NCI-H1436 treated with DMSO at 0.1 percent for 48 hours (cell line): ENCODE measurements around the gene NPTX1.

ENCODE experiments used
- DNase-seq: peaks from one replicate; lab custom pipeline; 2025; lab: John Stamatoyannopoulos, UW

The NPTX1 gene

DNA sequence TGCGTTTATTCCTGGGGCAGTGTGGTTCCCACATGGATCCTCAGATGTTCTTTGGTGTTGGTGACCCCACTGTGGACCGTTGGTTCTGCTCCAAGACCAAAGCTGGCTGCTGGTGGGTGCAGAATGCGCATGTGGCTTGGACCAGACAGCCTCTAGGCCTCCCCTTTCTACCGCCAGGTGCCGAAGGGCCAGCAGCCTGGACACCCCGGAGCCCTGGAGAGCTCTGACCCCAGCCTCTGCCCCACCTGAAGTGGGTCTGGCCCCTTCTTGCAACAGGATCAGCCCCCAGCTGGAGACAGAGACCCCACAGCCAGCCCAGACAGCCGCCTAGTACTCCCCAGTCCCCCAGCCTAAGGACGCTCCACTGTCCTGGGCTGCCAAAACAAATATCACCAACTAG is 18.4 kb downstream of the NPTX1 start:
- DNase-seq = no peak

- no peak for DNase-seq
Observed at GRCh38 chr17:80457236-80457856, 19.1 kb downstream of the NPTX1 start.

- DNase-seq = no peak
Observed at GRCh38 chr17:80456465-80457235, 19.8 kb downstream of the NPTX1 start.

- no peak for DNase-seq
Observed at GRCh38 chr17:80455784-80456183, 20.6 kb downstream of the NPTX1 start.

DNA sequence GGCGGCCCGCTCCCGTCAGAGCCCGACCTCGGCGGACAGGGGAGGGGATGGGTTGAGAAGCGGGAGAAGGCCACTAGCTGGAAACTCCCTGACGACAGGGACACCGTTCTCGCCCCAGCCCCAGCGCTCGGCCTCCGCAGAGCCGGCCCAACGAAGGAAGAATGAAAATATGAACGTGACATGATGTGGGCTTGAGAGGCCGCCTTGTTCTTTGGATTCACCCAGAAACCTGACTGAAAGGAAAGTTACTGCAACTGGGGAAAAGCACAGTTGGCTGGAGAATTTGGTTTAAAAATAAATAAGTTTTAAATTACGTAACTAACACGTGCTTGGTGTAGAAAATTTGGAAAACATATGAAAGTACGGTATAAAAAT is 21.1 kb downstream of the NPTX1 start:
- no peak for DNase-seq

DNA sequence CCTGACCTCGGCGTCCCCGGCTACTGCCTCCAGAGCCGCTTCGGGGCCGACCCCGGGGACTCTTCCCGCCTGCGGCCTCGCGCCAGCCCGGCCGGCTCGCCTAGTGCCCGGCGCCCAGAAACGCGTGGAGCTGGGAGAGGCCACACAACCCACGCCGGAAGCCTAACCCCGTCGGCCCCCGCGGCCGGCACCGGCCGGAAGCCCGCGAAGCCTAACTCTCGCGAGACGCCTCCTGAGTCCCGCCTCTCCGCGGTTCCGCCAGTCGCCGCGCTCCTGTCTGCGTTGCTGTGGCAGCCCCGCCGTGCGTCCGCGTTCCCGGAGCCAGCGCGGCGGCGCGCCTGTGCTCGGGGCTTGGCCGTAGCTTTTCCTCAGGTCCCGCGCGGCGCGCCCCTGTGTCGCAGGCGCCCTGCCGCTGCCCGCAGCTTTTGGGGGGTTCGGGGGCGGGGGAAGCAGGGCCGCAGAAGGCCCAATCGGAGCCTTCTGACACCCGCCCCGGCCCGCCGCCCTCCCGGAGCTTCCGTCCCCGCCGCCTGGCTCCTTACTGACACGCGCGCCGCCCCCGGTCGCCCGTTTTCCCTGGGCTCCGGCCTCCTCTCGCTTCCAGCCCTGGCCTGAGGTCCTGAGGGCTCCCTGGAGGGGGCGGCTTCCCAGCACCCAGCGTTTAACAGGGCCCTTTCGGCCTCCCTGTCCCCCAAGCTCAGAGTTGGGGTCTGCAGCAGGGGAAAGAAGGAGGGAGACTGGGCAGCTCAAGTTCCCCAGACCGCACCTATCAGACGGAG is 21.7 kb downstream of the NPTX1 start:
- DNase-seq = peak; percentile 88

GRCh38 chr17:80453998-80454556 is 22.3 kb downstream of the NPTX1 start:
- no peak for DNase-seq

- DNase-seq = no peak
Observed at GRCh38 chr17:80453126-80453997, 23.0 kb downstream of the NPTX1 start.

DNA sequence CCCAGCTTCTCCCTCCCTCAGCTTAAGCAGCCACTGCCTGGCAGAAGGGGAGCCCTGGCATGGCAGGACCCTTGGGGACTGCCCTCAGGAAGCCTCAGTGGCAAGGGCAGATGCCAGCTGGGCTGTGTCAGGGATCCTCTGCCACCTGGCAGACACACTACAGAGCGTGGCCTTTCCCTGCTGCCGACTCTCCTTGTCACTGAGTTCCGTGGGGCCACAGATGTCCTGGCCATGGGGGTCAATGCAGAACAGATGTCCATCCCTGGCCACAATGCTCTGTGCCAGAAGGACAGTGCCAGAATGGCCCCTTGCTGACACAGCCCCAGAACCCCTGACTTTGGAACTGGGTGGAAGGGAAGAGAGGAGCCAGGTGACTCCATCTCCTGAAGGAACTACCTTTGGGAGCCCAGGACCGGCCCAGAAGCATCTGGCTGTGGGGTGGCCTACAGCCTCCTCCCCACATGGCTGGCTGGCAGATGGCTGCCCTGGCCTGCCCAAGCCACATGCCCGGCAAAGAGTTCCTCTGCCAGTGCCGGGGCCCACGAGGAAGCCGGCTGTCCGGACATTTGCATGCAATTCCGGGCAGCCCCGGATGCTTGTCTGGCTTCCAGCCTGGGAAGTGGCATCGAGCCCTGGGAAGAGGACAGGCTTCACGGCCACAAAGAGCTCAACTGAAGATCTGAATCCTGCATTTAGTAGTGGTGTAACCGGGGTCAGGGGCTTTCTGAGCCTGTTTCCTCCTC is 24.1 kb downstream of the NPTX1 start:
- DNase-seq = no peak

GRCh38 chr17:80451104-80451775 is 25.2 kb downstream of the NPTX1 start:
- no peak for DNase-seq

GRCh38 chr17:80449930-80450576 is 26.4 kb downstream of the NPTX1 start:
- DNase-seq = no peak

DNA sequence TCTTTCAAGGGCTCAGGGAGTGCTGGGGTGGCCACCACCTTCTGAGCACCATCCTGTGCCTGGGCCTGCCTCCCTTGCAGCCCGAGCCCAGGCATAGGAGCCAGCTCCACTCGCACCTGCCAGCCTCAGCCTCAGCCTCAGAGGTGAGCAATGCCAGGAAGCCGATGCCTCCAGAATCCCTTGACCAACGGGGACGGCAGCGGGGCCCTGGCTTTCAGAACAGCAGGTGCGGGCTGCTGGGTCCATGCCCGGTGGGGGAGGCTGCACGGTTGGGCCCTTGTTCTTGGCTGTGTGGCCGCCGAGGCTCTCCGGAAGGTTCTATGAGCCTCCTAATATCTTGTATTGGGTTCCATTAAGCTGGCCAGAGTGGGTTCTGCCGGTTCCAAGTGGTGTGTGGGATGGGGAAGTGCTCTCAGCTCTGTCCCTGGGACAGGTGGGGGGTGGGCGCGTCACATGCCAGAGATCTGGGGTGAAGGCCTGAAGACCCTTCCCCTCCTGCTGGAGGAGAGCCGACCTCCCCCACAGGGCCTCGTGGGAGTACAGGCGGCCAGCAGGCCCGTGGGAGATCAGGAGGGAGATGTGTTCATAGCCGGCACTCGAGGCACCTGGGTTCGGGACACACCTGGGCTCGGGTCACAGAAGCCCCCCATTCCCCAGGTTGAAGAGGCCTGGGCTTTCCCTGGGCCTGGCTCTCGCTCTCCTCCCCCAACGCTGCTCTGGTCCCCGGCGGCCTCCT is 27.0 kb downstream of the NPTX1 start:
- DNase-seq = no peak

GRCh38 chr17:80447790-80448189 is 28.6 kb downstream of the NPTX1 start:
- DNase-seq = no peak

- DNase-seq = no peak
Observed at GRCh38 chr17:80446645-80447405, 29.6 kb downstream of the NPTX1 start.

- DNase-seq = no peak
Observed at GRCh38 chr17:80445726-80446110, 30.7 kb downstream of the NPTX1 start.

DNA sequence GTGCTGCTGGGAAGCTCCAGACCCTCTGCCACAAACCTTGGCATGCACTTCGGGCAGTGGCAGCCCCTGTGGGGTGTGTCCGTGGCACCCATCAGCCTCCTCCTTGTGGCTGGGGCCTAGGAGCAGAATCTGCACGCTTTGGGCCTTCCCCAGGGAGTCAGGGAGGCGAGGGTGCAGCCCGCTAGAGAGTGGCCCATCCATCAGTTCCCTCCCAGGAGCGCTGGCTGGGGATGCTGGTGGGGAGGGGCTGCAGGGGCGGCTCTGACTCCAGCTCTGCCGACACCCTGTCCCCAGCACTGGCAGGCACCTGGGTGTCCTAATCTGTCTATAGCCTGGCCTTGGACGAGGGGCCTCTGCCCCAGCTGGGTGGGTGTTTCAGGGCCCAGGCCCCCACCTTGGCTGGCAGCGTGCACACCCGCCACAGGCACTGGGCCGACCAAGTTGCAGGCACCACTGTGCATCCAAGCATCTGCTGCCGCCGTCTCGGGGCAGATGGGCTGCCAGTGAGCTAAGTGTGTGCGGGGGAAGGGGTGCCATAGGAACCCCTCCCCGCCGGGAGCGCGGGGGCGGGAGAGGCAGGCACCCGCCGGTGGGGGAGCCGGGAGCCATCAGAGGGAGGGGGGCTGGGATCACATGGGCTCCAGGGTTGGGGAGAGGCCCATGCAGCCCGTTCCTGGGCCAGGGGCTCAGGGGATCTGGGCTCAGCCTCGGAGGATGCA is 31.2 kb downstream of the NPTX1 start:
- no peak for DNase-seq

DNA sequence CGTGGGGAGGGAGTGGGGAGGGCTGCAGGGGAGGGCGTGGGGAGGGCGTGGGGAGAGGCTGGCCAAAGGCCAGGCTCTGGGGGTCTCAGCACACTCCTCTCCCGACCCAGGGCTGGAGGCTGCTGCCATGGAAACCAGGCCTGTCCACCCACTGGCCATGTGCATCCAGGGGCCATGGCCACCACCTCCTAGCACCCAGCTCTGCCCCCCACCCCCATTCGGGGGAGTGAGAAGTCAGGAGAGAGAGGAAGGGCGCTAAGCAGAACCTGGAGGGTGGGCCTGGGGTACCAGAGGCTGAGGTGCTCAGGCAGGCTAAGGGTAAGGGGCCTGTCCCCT is 31.8 kb downstream of the NPTX1 start:
- DNase-seq = no peak
